SU-DHL-6 (cell line): ENCODE measurements around the gene CPZ.

Experiments
- EZH2phosphoT487 ChIP-seq: fragments of 200-600 bp; sonication (generic), shearing (Covaris generic); conservative IDR thresholded peaks from 2 replicates; pipeline ENCODE4 v1.6.1; 2018; ENCODE audit warnings: mild to moderate bottlenecking, antibody characterized with exemption, low read length, moderate library complexity, mixed read lengths
- TF ChIP-seq, protein P1 (sequence below): fragments of 200-600 bp; sonication (generic); IDR thresholded peaks from one replicate; pipeline ENCODE4 v1.5.1; 2017; ENCODE audit warnings: antibody characterized with exemption, mild to moderate bottlenecking, low read length, moderate library complexity; ENCODE audit not compliant: insufficient read depth, poor library complexity, severe bottlenecking

DNA sequence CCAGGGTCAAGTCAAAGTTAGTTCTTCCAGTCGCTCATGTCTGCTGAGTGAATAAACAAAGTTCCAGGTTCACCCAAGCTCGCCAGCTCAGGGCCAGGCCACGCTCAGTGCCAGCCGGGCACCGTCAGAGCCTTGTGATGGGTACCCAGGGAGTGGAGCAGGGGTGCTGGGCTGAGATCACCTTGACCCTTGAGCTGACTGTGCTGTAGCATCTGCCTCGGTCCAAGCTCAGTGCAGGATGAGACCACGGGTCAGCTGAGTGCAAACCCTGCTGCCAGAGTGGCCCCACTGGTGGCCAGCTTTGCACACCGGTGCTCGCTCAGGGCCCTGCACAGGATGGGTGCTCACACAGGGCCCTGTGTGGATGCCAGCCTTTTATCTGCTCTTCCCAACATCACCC, 4.3 kb downstream of the CPZ start:
- TF ChIP-seq, protein P1, sequence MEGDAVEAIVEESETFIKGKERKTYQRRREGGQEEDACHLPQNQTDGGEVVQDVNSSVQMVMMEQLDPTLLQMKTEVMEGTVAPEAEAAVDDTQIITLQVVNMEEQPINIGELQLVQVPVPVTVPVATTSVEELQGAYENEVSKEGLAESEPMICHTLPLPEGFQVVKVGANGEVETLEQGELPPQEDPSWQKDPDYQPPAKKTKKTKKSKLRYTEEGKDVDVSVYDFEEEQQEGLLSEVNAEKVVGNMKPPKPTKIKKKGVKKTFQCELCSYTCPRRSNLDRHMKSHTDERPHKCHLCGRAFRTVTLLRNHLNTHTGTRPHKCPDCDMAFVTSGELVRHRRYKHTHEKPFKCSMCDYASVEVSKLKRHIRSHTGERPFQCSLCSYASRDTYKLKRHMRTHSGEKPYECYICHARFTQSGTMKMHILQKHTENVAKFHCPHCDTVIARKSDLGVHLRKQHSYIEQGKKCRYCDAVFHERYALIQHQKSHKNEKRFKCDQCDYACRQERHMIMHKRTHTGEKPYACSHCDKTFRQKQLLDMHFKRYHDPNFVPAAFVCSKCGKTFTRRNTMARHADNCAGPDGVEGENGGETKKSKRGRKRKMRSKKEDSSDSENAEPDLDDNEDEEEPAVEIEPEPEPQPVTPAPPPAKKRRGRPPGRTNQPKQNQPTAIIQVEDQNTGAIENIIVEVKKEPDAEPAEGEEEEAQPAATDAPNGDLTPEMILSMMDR = no peak
- no peak for TF ChIP-seq EZH2phosphoT487
